Psoas muscle (tissue), 8 donors: ENCODE data around the gene CLASP1. TPM values are rescaled to one million over a fixed set of nuclear protein-coding genes. Genes with fewer than 3 reads are reported as not detected.

ENCODE experiments used
- ATAC-seq, 4 donors: fragments of 200-7000 bp; cut with Tn5 transposase; one replicate each; pipeline ENCODE4 v1.9.1; 2020; ENCODE audit warnings: moderate library complexity in 3 of 4, mild to moderate bottlenecking in 2 of 4
- DNase-seq, 2 donors: peaks; one replicate each; pipeline ENCODE4 v3.0.0-alpha.2; 2020
- H3K27ac ChIP-seq: fragments of 200-600 bp; one replicate; pipeline ENCODE4 v1.8.0; 2022
- H3K27me3 ChIP-seq, 3 donors: fragments of 200-600 bp in 1 of 3; one replicate each; pipeline versions ENCODE4 v1.6.1 to v1.8.0; 2013 to 2022; ENCODE audit warnings: low read length in 2 of 3, mild to moderate bottlenecking in 2 of 3, moderate library complexity in 1 of 3; ENCODE audit not compliant: insufficient read depth in 3 of 3
- H3K36me3 ChIP-seq, 2 donors: fragments of 200-600 bp in 1 of 2; one replicate each; pipeline versions ENCODE4 v1.6.1 to v1.8.0; 2013 to 2022; ENCODE audit warnings: low read depth in 1 of 2, mild to moderate bottlenecking in 1 of 2, moderate library complexity in 1 of 2; ENCODE audit not compliant: insufficient read depth in 1 of 2
- H3K4me1 ChIP-seq: fragments of 200-600 bp; one replicate; pipeline ENCODE4 v1.8.0; 2022
- H3K4me3 ChIP-seq: fragments of 200-600 bp; one replicate; pipeline ENCODE4 v1.8.0; 2022; ENCODE audit warnings: mild to moderate bottlenecking
- H3K9me3 ChIP-seq: fragments of 200-600 bp; one replicate; pipeline ENCODE4 v1.8.0; 2022
- CTCF ChIP-seq: fragments of 200-600 bp; IDR thresholded peaks from one replicate; pipeline ENCODE4 v1.8.0; 2022; ENCODE audit warnings: antibody characterized with exemption
- WGBS, 3 donors: extraction: QIAGEN DNeasy Blood & Tissue Kit; methylation state at CpG; one replicate each; pipeline versions ENCODE4 v1.1.6 to v1.1.7; 2013; 5-methylcytosine and 5-hydroxymethylcytosine counted together
- intact Hi-C, 2 donors: fragments of 100-400 bp; cut with DNase I; formaldehyde crosslinking; loops; one replicate each; pipeline versions ENCODE4 v1.11.0 to v1.14.2; 2022
- polyA plus RNA-seq, 3 donors: library from polyadenylated mRNA; stranded (reverse); fragments of 200-250 nt; gene quantifications; one replicate each; pipeline ENCODE4 v1.2.3, GENCODE V29; 2013
- total RNA-seq, 4 donors: library from RNA; stranded (reverse); fragmentation: NEBNext Ultra II Directional in 2 of 4; extraction: Animal tissue kit (Norgen Biotek cat#: 25700) in 2 of 4; gene quantifications; one replicate each; pipeline versions ENCODE4 v1.2.1 to v1.2.4, GENCODE V29; 2021 to 2023
- donor health status: healthy with polysubstance abuse.
- donor health status: DM: no; HTN: no; CAD: no; lungs with moderate emphysema.
- donor health status: Bipolar disorder and iron deficiency.
- donor health status: healthy.
- donor health status: DM: yes; HTN: yes; CAD: no.
- donor health status: DM: no; HTN: no; CAD: no.
- donor health status: DM: no; HTN: no; CAD: no.
- donor health status: DM: yes; HTN: yes; CAD: no.

The CLASP1 gene
- total and polyA plus RNA-seq, 7 donors = 11.6 to 60.7 (median 38.8) TPM

GRCh38 chr2:121405233-121405632 lies 244.0 kb downstream of the CLASP1 start:
- intact Hi-C loops = loop anchor here in 1 of 2 donors (5.0 kb wide), 1 partner anchor 52 kb away; no protein-coding TSS in a partner anchor
- H3K4me3 ChIP-seq = no peak overlapping the region
- H3K9me3 ChIP-seq = no peaks in the 10 kb centered on the region
- H3K27me3 ChIP-seq = no peaks in the 10 kb centered on the region
- TF ChIP-seq CTCF = no peak
- ATAC-seq (no peak), DNase-seq (no peak)
- peaks cover 3 to 99% of the 10 kb centered on the region in 2 donors for H3K36me3 ChIP-seq
- no peak overlapping the region for H3K27ac ChIP-seq
- H3K4me1 ChIP-seq = no peaks in the 10 kb centered on the region
- 86 to 96% (median 95%) methylated on average over 6 of the region's 6 CpGs for WGBS, 3 donors

- intact Hi-C loops = loop anchor here in 1 of 2 donors (5.0 kb wide), 1 partner anchor 317 kb away; no protein-coding TSS in a partner anchor
- no peaks in the 10 kb centered on the region for H3K4me1 ChIP-seq
- H3K4me3 ChIP-seq = no peak overlapping the region
- DNase-seq (no peak), ATAC-seq (peak in 1 of 4 donors; percentile 26)
- H3K9me3 ChIP-seq = no peaks in the 10 kb centered on the region
- peaks cover 6 to 99% of the 10 kb centered on the region in 2 donors for H3K36me3 ChIP-seq
- H3K27me3 ChIP-seq = no peaks in the 10 kb centered on the region
- no peak for TF ChIP-seq CTCF
- H3K27ac ChIP-seq = no peak overlapping the region
- WGBS, 3 donors = 83 to 89% (median 87%) methylated on average over 5 of the region's 5 CpGs
Observed at GRCh38 chr2:121400201-121400600, 249.1 kb downstream of the CLASP1 start.

GRCh38 chr2:121398853-121399252 lies 250.4 kb downstream of the CLASP1 start:
- DNase-seq (no peak), ATAC-seq (no peak)
- Histone ChIP-seq H3K27ac (no peak overlapping the region), H3K27me3 (no peaks in the 10 kb centered on the region), H3K4me1 (no peaks in the 10 kb centered on the region), H3K9me3 (no peaks in the 10 kb centered on the region), H3K36me3 (peaks cover 2 to 99% of the 10 kb centered on the region in 2 donors), H3K4me3 (no peak overlapping the region)
- intact Hi-C loops = no loop called here
- TF ChIP-seq CTCF = no peak
- WGBS, 3 donors = 82 to 90% (median 83%) methylated on average over 3 of the region's 3 CpGs

GRCh38 chr2:121390082-121390692 lies 259.1 kb downstream of the CLASP1 start:
- intact Hi-C loops = no loop called here
- TF ChIP-seq CTCF = no peak

GRCh38 chr2:121388371-121388770 lies 260.9 kb downstream of the CLASP1 start:
- no peaks in the 10 kb centered on the region for H3K9me3 ChIP-seq
- H3K27me3 ChIP-seq = no peaks in the 10 kb centered on the region
- ATAC-seq = no peak
- H3K4me1 ChIP-seq = peaks cover 5% of the 10 kb centered on the region
- TF ChIP-seq CTCF = no peak
- intact Hi-C loops = no loop called here
- peaks cover 7 to 75% of the 10 kb centered on the region in 2 donors for H3K36me3 ChIP-seq
- WGBS, 3 donors = 94 to 99% (median 97%) methylated on average over 5 of the region's 5 CpGs
- no peak overlapping the region for H3K4me3 ChIP-seq
- no peak overlapping the region for H3K27ac ChIP-seq
- no peak for DNase-seq

More at GRCh38 chr2:121390082-121390692, 259.1 kb downstream of the CLASP1 start:
- WGBS, 3 donors = 92% methylated on average over 5 of the region's 5 CpGs
- Histone ChIP-seq H3K27ac (no peak overlapping the region), H3K27me3 (no peaks in the 10 kb centered on the region), H3K9me3 (no peaks in the 10 kb centered on the region), H3K4me1 (peaks cover 5% of the 10 kb centered on the region), H3K4me3 (no peak overlapping the region), H3K36me3 (peaks cover 7 to 77% of the 10 kb centered on the region in 2 donors)
- ATAC-seq (no peak), DNase-seq (no peak)
